NCI-H1092 (cell line): ENCODE measurements around the gene ZNF367.
"Not testable (repeated sequence)": the region's sequence is repeated elsewhere in the genome, so short reads cannot be mapped to it uniquely, and the experiment has no call there.

ENCODE experiments used
- DNase-seq: peaks from one replicate; lab custom pipeline; 2025; lab: John Stamatoyannopoulos, UW

ZNF367 gene

GRCh38 chr9:96399325-96399633 is 18.9 kb downstream of the ZNF367 start:
- no peak for DNase-seq

GRCh38 chr9:96398582-96399324 is 19.4 kb downstream of the ZNF367 start:
- DNase-seq, result no peak

GRCh38 chr9:96395964-96396363 is 22.2 kb downstream of the ZNF367 start:
- no peak for DNase-seq

DNA sequence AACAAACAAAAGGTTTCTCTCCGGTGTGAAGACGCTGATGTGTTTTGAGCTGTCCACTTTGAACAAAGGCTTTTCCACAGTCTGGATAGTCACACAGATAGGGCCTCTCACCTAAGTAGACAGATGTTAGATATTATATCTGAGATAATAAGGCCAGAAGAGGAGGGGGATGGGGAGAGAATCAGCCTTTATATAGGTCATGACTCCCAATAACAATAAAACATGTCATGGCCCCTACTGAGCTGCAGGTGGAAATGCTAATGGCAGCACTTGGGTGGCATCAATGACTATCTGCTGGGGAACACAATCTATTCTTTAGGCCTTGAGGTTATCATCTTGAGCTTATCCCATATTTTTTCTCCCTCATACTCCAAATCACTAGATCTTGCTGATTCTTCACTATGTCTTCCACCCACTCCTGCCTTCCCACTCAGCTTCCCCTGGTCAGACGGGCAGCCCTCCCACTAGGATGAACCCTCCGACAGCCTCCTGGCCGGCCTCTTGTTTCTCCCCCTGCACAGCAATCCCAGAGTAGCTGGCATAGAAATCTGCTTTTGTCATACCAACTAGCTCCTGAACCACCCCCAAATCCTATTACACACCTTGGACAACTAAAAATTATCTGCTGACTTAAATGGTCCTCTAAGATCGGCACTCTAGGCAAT is 23.2 kb downstream of the ZNF367 start:
- DNase-seq, result no peak

DNA sequence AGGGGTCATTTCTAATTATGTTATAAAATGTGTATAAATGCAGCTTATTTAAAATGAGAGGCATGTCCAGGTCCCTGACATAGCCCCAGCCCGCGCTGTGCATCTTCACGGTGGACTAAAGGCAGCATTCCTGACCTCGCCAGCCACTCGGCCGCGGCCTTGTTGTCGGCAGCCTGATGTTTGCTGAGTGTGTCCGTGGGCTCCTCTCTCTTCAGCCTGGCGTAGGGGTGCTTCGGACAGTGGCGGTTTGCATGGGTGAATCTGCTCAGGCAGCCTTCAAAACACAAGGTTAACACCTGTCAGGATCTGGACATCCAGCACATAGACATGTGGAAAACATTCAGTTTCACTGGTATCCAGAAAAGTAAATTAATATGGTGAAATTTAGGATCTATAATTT is 25.9 kb downstream of the ZNF367 start:
- no peak for DNase-seq

- DNase-seq, result no peak
Observed at GRCh38 chr9:96391021-96391765, 27.0 kb downstream of the ZNF367 start.

- DNase-seq, result no peak
Observed at GRCh38 chr9:96388144-96388543, 30.0 kb downstream of the ZNF367 start.

DNA sequence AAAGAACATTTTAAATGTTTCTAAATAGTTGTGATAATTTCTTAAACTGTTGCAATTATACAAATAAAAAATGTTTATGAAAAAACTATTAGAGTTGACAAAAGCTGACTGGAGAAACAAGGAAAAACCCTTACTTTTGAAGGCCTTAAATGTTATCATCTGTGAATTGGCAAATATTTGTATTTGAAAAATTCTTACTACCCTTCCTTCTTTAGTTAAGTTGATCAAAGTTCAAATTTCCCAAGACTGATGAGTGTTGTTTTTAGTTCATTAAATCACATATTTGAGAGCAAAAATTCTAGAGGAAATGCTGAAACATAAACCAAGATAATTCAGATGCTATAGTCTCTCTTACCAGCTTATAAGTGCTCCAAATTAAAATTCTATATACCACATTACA is 32.0 kb downstream of the ZNF367 start:
- DNase-seq, result no peak

DNA sequence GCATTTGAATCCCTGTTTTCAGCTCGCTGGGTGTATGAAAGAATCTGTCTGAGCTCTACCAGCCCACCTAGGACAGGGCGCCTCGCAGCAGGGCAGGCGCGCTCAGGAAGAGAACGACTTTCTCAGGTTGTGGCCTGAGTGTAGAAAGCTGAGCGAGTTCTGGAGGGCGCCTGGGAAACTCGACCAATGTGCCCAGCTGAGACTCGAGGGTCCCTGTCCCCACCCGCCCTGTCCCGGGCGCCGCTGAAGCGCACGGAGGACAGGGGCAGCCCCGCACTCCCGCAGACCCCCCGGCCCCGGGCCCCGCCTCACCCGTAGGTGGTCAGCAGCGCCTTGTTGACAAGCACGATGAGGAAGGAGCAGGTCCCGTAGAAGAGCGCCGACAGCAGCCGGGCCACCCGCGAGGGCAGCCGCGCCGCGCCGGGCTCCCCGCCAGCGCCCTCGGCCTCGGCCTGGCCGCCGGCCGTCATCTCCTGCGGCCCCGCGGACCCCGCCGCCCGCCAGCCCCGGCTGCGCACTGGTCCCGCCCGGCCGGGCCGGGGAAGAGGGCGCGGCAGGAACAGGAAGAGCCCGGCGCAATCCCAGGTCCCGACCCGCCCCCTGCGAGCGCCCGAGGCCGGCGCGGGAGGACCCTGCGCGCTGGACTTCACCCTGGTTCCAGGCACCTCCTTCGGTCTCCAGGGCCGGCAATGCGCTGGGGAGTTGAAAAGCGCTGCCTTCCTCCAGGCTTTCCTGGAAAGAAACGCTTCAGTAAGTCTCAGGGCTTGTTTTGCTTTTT is 34.8 kb downstream of the ZNF367 start, which contains the start of gene SLC35D2:
Gene SLC35D2, minus strand, starts transcription at position 547 of the 778 bp plus-strand sequence. Its CDS starts 77 bp downstream, at position 470.
- no peak for DNase-seq

DNA sequence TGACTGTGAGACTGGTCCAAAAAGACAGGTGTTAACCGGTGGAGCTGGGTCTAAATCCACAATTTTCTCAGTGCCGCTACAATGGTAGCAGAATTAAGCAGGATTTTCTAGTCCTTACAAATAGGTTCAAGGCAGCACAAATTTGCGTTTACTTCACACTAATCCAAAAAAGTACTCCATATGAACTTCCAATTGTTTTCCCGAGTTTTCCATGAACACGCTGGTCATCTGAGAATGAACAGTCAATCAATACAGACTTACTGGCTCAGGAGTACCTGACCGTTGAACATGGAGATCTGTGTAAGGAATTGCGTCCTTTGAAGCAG is 35.4 kb downstream of the ZNF367 start:
- no peak for DNase-seq

DNA sequence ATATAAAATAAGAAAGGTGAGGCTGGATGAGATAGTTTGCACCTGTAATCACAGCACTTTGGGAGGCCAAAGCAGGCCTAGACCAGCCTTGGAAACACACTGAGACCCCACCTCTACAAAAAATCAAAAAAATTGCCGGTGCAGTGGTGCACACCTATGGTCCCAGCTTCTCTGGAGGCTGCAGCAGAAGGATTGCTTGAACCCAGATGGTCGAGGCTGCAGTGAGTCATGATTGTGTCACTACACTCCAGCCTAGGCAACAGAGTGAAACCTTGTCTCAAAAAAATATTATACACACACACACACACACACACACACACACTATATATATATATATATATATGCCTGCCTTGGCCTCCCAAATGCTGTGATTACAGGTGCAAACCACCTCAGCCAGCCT is 36.0 kb downstream of the ZNF367 start:
- no peak for DNase-seq

DNA sequence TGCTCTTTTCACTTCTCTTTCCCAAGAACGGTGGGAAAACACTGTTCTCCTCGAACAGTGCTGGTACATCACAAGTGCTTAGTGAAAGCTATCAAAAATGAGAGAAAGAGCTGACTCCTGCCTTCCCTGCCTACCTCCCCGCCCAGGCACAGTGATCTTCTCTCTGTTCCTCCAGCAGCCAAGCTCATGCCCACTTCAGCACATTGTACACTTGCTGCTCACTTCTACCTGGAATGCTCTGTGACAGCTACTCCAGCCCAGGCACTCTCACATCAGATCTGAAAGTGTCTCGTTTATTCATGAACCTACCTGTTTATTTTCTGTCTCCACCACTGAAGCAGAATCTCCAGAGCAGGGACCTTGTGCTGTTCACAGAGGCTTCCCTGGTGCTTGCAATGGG is 36.5 kb downstream of the ZNF367 start:
- DNase-seq, result no peak

GRCh38 chr9:96381125-96381524 is 37.0 kb downstream of the ZNF367 start:
- no peak for DNase-seq

DNA sequence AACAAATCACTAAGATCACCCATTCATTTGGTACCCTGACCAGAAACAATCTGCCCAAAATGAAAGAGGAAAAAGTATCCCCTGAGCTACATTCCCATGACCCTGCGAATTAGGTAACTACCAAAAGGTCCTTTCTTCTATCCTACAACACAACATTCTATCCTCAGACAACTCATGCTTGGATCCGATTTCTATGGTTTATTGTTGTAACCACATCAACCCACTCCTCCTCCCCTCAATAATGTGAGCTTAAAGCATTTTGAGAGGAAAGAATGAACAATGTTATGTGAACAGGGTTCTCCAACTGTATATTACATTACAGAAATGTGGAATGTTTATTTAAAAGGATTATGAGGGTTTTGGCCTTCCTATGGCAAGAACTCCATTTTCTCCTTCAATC is 38.7 kb downstream of the ZNF367 start:
- DNase-seq, result no peak

DNA sequence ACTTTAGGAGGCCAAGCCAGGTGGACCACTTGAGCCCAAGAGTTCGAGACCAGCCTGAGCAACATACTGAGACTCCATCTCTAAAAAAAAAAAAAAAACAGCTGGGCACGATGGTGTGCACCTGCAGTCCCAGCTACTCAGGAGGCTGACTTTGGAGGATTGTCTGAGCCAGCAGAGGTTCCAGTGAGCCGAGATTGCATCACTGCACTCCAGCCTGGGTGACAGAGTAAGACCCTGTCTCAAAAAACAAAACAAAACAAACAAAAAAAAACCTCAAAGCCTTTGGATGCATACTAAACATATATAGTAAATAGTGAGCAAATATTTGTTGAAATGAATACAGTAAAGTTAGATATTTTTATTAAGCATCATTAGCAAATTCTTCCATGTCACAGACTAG is 40.0 kb downstream of the ZNF367 start:
- no peak for DNase-seq

- no peak for DNase-seq
Observed at GRCh38 chr9:96376891-96377874, 41.0 kb downstream of the ZNF367 start.

DNA sequence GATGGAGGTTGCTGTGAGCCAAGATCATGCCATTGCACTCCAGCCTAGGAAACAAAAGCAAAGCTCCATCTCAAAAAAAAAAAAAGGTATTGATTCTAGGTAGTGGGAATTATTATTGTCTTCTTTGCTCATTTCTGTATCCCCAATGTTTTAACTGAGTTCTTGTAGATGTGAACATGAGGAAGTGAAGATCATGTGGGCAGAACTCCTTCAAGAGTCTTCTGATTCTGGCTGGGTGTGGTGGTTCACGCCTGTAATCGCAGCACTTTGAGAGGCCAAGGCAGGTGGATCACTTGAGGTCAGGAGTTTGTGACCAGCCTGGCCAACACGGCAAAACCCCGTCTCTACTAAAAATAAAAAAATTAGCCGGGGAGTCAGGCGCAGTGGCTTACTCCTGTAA is 42.7 kb downstream of the ZNF367 start:
- not testable (repeated sequence) for DNase-seq

- no peak for DNase-seq
Observed at GRCh38 chr9:96367943-96368342, 50.2 kb downstream of the ZNF367 start.

- no peak for DNase-seq
Observed at GRCh38 chr9:96363175-96363967, 54.8 kb downstream of the ZNF367 start.

GRCh38 chr9:96362119-96362518 is 56.1 kb downstream of the ZNF367 start:
- not testable (repeated sequence) for DNase-seq
